Endodermal cell (in vitro differentiated cells): Measurements from ENCODE around the gene WDCP. TPM values are rescaled to one million over a fixed set of nuclear protein-coding genes. Genes with fewer than 3 reads are reported as not detected.

Experiments
- DNase-seq: peaks from one replicate; pipeline ENCODE4 v3.0.0-alpha.2; 2017
- H3K27ac ChIP-seq: 2 replicates; pipeline ENCODE4 v1.5.1; 2013; ENCODE audit warnings: mild to moderate bottlenecking, low read depth, low read length, moderate library complexity
- H3K27me3 ChIP-seq: 2 replicates; pipeline ENCODE4 v1.6.1; 2013; ENCODE audit warnings: mild to moderate bottlenecking, low read length, moderate library complexity; ENCODE audit not compliant: insufficient read depth, control insufficient read depth, poor library complexity, severe bottlenecking
- H3K36me3 ChIP-seq: 2 replicates; pipeline ENCODE4 v1.7.0; 2013; ENCODE audit warnings: mild to moderate bottlenecking, low read length, moderate library complexity; ENCODE audit not compliant: control insufficient read depth, insufficient read depth
- H3K4me1 ChIP-seq: one replicate; pipeline ENCODE4 v1.7.0; 2013; ENCODE audit warnings: low read length; ENCODE audit not compliant: control insufficient read depth, insufficient read depth
- H3K4me3 ChIP-seq: 2 replicates; pipeline ENCODE4 v1.5.1; 2013; ENCODE audit warnings: mild to moderate bottlenecking, low read length, moderate library complexity
- H3K9ac ChIP-seq: 2 replicates; pipeline ENCODE4 v1.6.1; 2013; ENCODE audit warnings: mild to moderate bottlenecking, low read length, moderate library complexity; ENCODE audit not compliant: poor library complexity, severe bottlenecking; ENCODE audit errors: extremely low read depth
- H3K9me3 ChIP-seq: 2 replicates; pipeline ENCODE4 v1.6.1; 2013; ENCODE audit warnings: mild to moderate bottlenecking, low read length, moderate library complexity; ENCODE audit not compliant: control insufficient read depth
- H3K27ac Mint-ChIP-seq: 2 replicates; pipeline ENCODE4 v1.8.0; 2020; ENCODE audit warnings: mixed read lengths
- H3K27me3 Mint-ChIP-seq: 2 replicates; pipeline ENCODE4 v1.8.0; 2021; ENCODE audit warnings: mild to moderate bottlenecking, mixed read lengths; ENCODE audit not compliant: insufficient read depth
- H3K36me3 Mint-ChIP-seq: 2 replicates; pipeline ENCODE4 v1.8.0; 2020; ENCODE audit warnings: low read depth, mixed read lengths
- H3K4me1 Mint-ChIP-seq: 2 replicates; pipeline ENCODE4 v1.8.0; 2020; ENCODE audit warnings: mixed read lengths
- H3K4me3 Mint-ChIP-seq: 2 replicates; pipeline ENCODE4 v1.8.0; 2020; ENCODE audit warnings: mild to moderate bottlenecking, moderate library complexity, mixed read lengths
- H3K9me3 Mint-ChIP-seq: 2 replicates; pipeline ENCODE4 v1.8.0; 2020; ENCODE audit warnings: mild to moderate bottlenecking, mixed read lengths
- CTCF ChIP-seq: fragments of 200-600 bp; sonication (generic); conservative IDR thresholded peaks from 2 replicates; pipeline ENCODE4 v1.5.0; 2021; ENCODE audit warnings: antibody characterized with exemption, mild to moderate bottlenecking
- WGBS, 2 experiments: methylation state at CpG; one replicate each; pipeline versions ENCODE4 v1.1.5 to v1.1.7; 2013; ENCODE audit warnings: missing lambda C conversion rate in 2 of 2, mixed read lengths in 1 of 2; ENCODE audit not compliant: insufficient coverage in 1 of 2, insufficient read length in 1 of 2; 5-methylcytosine and 5-hydroxymethylcytosine counted together
- total RNA-seq, 2 donors: library from RNA; stranded (reverse); fragmentation: NEBNext Ultra II Directional in 1 of 2; extraction: Animal tissue kit (Norgen Biotek cat#: 25700) in 1 of 2; gene quantifications; 2 replicates in 1 of 2; 3 replicates in 1 of 2; pipeline ENCODE4 v1.2.1, GENCODE V29; 2021

WDCP gene
- total RNA-seq, 2 donors from 2014 or later, result 18.2 to 24.1 TPM

- WGBS, 2 experiments, result 18 to 44% methylated on average over 13 to 75 of the region's 75 CpGs
- peak; percentile 62 for DNase-seq
Measured at GRCh38 chr2:24009680-24010476, 37.3 kb downstream of the WDCP start, which contains the start of gene MFSD2B. TSS of gene MFSD2B (plus strand) at chr2:24010085. CDS start at chr2:24010097, 12 bp downstream.

GRCh38 chr2:24009367-24009679 is 37.9 kb downstream of the WDCP start:
- Histone ChIP-seq H3K36me3 (no peaks in the 10 kb centered on the region), H3K27me3 (peaks cover 25% of the 10 kb centered on the region), H3K27ac (no peak overlapping the region), H3K4me3 (peak overlapping the region; percentile 71), H3K4me1 (no peaks in the 10 kb centered on the region), H3K9ac (no peak overlapping the region), H3K9me3 (no peaks in the 10 kb centered on the region)
- Mint-ChIP-seq H3K4me1 (peaks cover 5% of the 10 kb centered on the region), H3K27ac (peak overlapping the region; percentile 17), H3K36me3 (peaks cover 3% of the 10 kb centered on the region), H3K27me3 (peaks cover 24% of the 10 kb centered on the region), H3K4me3 (peak overlapping the region; percentile 51), H3K9me3 (no peaks in the 10 kb centered on the region)
- 78 to 83% methylated on average over 8 to 9 of the region's 9 CpGs for WGBS, 2 experiments
- no peak for DNase-seq
- no peak for TF ChIP-seq CTCF

More at GRCh38 chr2:24009680-24010476, 37.3 kb downstream of the WDCP start, which contains the start of gene MFSD2B:
- peak; percentile 35 for TF ChIP-seq CTCF
- peak within 1 kb of the TSS; percentile 71 for H3K4me3 ChIP-seq
- H3K9me3 ChIP-seq, result no peaks in the 10 kb centered on the region
- peaks cover 5% of the 10 kb centered on the region for H3K4me1 Mint-ChIP-seq
- H3K4me3 Mint-ChIP-seq, result peak within 1 kb of the TSS; percentile 51
- peaks cover 3% of the 10 kb centered on the region for H3K36me3 Mint-ChIP-seq
- H3K27ac Mint-ChIP-seq, result peak within 1 kb of the TSS; percentile 17
- no peaks in the 10 kb centered on the region for H3K9me3 Mint-ChIP-seq
- peaks cover 24% of the 10 kb centered on the region for H3K27me3 Mint-ChIP-seq
- H3K4me1 ChIP-seq, result no peaks in the 10 kb centered on the region
- no peak within 1 kb of the TSS for H3K27ac ChIP-seq
- H3K27me3 ChIP-seq, result peaks cover 25% of the 10 kb centered on the region
- H3K9ac ChIP-seq, result peak within 1 kb of the TSS; percentile 20
- H3K36me3 ChIP-seq, result no peaks in the 10 kb centered on the region

- Mint-ChIP-seq H3K4me3 (peak overlapping the region; percentile 51), H3K36me3 (peaks cover 3% of the 10 kb centered on the region), H3K9me3 (no peaks in the 10 kb centered on the region), H3K27me3 (peaks cover 24% of the 10 kb centered on the region), H3K4me1 (peaks cover 5% of the 10 kb centered on the region), H3K27ac (peak overlapping the region; percentile 17)
- Histone ChIP-seq H3K36me3 (no peaks in the 10 kb centered on the region), H3K4me1 (no peaks in the 10 kb centered on the region), H3K27me3 (peaks cover 25% of the 10 kb centered on the region), H3K9me3 (no peaks in the 10 kb centered on the region), H3K4me3 (no peak overlapping the region), H3K27ac (no peak overlapping the region), H3K9ac (no peak overlapping the region)
- TF ChIP-seq CTCF, result no peak
- 85 to 95% methylated on average over 6 to 13 of the region's 13 CpGs for WGBS, 2 experiments
- DNase-seq, result no peak
Measured at GRCh38 chr2:24008672-24009366, 38.4 kb downstream of the WDCP start.
